ENCODE results near the gene DPH2.

Gene DPH2

GRCh38 chr1:44012404-44012803, 42.6 kb downstream of the DPH2 start:
- H4K20me1 ChIP-seq (ENCODE audit: insufficient read depth, low read length), result no peaks in the 10 kb centered on the region
- no peak overlapping the region for H3K4me3 ChIP-seq (ENCODE audit: low read length)
- H2AFZ ChIP-seq (ENCODE audit: low read depth, low read length), result no peak overlapping the region
- no peaks in the 10 kb centered on the region for H3K27me3 ChIP-seq (ENCODE audit: low read depth, low read length)
- no peak overlapping the region for H3K4me2 ChIP-seq (ENCODE audit: low read length)
- H3K9ac ChIP-seq (ENCODE audit: low read length), result no peak overlapping the region
- H3K9me3 ChIP-seq (ENCODE audit: insufficient read depth, low read length), result no peaks in the 10 kb centered on the region
- H3K79me2 ChIP-seq (ENCODE audit: low read length), result no peaks in the 10 kb centered on the region
- TF ChIP-seq EZH2phosphoT487 (IDR thresholded peaks at IDR 0.05; ENCODE audit: low read depth), result no peak
- no peak overlapping the region for H3K27ac ChIP-seq (ENCODE audit: low read length)
- no peaks in the 10 kb centered on the region for H3K36me3 ChIP-seq (replicated peaks; ENCODE audit: low read depth, low read length)
- no peaks in the 10 kb centered on the region for H3K4me1 ChIP-seq (ENCODE audit: low read length)

GRCh38 chr1:44012941-44013609, 43.3 kb downstream of the DPH2 start:
- no peak overlapping the region for H3K4me3 ChIP-seq (ENCODE audit: low read length)

DNA sequence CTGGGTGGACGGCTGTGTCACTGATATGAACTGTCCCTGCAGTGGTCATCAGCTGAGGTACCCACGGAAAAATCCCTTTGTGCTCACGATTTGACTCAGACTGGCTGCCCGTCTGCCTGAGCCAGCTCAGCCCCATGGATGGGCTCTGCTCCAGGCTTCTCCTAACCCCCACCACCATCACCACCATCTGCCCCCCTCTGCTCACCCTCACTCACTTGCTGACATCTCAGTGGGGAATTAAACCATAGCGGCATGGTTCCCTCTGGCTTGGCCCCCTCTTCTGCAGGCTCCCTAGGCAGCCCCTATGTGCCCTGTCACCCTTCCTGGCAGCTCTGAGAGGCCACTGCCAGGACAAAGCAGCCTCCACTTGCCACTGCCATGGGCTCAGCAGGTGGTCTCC, 44.1 kb downstream of the DPH2 start:
- H3K79me2 ChIP-seq (ENCODE audit: low read length), result no peaks in the 10 kb centered on the region
- no peaks in the 10 kb centered on the region for H4K20me1 ChIP-seq (ENCODE audit: insufficient read depth, low read length)
- H2AFZ ChIP-seq (ENCODE audit: low read depth, low read length), result no peak overlapping the region
- H3K4me1 ChIP-seq (ENCODE audit: low read length), result no peaks in the 10 kb centered on the region
- H3K4me3 ChIP-seq (ENCODE audit: low read length), result no peak overlapping the region
- H3K4me2 ChIP-seq (ENCODE audit: low read length), result no peak overlapping the region
- H3K27me3 ChIP-seq (ENCODE audit: low read depth, low read length), result no peaks in the 10 kb centered on the region
- H3K9me3 ChIP-seq (ENCODE audit: insufficient read depth, low read length), result no peaks in the 10 kb centered on the region
- H3K27ac ChIP-seq (ENCODE audit: low read length), result no peak overlapping the region
- TF ChIP-seq EZH2phosphoT487 (IDR thresholded peaks at IDR 0.05; ENCODE audit: low read depth) (no peak), CTCF (IDR thresholded peaks at IDR 0.05; ENCODE audit: low read depth, low read length) (no peak)
- H3K36me3 ChIP-seq (replicated peaks; ENCODE audit: low read depth, low read length), result no peaks in the 10 kb centered on the region
- no peak overlapping the region for H3K9ac ChIP-seq (ENCODE audit: low read length)

More at GRCh38 chr1:44012941-44013609, 43.3 kb downstream of the DPH2 start:
- H3K27me3 ChIP-seq (ENCODE audit: low read depth, low read length), result no peaks in the 10 kb centered on the region
- H3K27ac ChIP-seq (ENCODE audit: low read length), result no peak overlapping the region
- TF ChIP-seq CTCF (IDR thresholded peaks at IDR 0.05; ENCODE audit: low read depth, low read length), result no peak
- no peak for TF ChIP-seq EZH2phosphoT487 (IDR thresholded peaks at IDR 0.05; ENCODE audit: low read depth)
- no peak overlapping the region for H2AFZ ChIP-seq (ENCODE audit: low read depth, low read length)
- no peaks in the 10 kb centered on the region for H4K20me1 ChIP-seq (ENCODE audit: insufficient read depth, low read length)
- H3K9me3 ChIP-seq (ENCODE audit: insufficient read depth, low read length), result no peaks in the 10 kb centered on the region
- no peaks in the 10 kb centered on the region for H3K79me2 ChIP-seq (ENCODE audit: low read length)
- H3K4me2 ChIP-seq (ENCODE audit: low read length), result no peak overlapping the region
- no peaks in the 10 kb centered on the region for H3K36me3 ChIP-seq (replicated peaks; ENCODE audit: low read depth, low read length)
- H3K4me1 ChIP-seq (ENCODE audit: low read length), result no peaks in the 10 kb centered on the region
- no peak overlapping the region for H3K9ac ChIP-seq (ENCODE audit: low read length)

DNA sequence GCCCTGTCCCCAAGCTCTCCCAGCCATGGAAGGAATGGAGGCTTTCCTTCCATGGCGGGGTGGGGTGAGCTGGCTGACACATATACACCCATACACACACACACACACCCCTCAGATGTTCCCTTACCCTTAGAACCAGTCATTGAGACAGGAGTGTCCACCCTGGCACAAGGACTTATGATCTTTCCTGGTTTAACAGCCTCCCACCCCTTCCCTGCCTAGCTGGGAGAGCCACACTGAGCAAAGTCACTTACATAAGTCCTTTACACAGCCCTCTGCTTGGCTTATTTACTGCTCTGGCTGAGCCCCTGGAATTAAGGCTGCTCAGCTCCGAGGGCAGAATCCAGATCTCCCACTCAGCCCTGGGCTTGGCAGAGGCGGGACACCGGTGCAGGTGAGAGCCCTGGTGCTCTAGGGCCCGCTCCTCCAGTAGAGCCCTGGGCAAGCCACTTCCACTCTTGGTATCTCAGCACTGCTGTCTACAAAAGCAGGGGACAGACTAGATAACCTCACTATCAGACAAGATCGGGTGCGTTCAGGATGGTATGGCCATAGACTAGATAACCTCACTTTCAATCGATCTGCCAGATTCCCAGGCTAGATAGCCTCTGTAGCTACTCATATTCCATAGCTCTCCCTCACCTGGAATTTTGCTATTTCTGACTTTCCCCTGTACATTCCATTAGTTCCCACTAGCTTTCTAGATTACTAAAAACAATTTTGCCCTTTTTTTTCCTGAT, 44.7 kb downstream of the DPH2 start:
- H3K4me1 ChIP-seq (ENCODE audit: low read length), result no peaks in the 10 kb centered on the region
- H2AFZ ChIP-seq (ENCODE audit: low read depth, low read length), result no peak overlapping the region
- H3K27me3 ChIP-seq (ENCODE audit: low read depth, low read length), result no peaks in the 10 kb centered on the region
- H3K27ac ChIP-seq (ENCODE audit: low read length), result no peak overlapping the region
- no peaks in the 10 kb centered on the region for H4K20me1 ChIP-seq (ENCODE audit: insufficient read depth, low read length)
- H3K36me3 ChIP-seq (replicated peaks; ENCODE audit: low read depth, low read length), result no peaks in the 10 kb centered on the region
- H3K9ac ChIP-seq (ENCODE audit: low read length), result no peak overlapping the region
- H3K9me3 ChIP-seq (ENCODE audit: insufficient read depth, low read length), result no peaks in the 10 kb centered on the region
- TF ChIP-seq CTCF (IDR thresholded peaks at IDR 0.05; ENCODE audit: low read depth, low read length) (no peak), EZH2phosphoT487 (IDR thresholded peaks at IDR 0.05; ENCODE audit: low read depth) (no peak)
- no peaks in the 10 kb centered on the region for H3K79me2 ChIP-seq (ENCODE audit: low read length)
- no peak overlapping the region for H3K4me3 ChIP-seq (ENCODE audit: low read length)
- no peak overlapping the region for H3K4me2 ChIP-seq (ENCODE audit: low read length)
